ENCODE data around the gene PSD. TPM values are rescaled to one million over a fixed set of nuclear protein-coding genes. Genes with fewer than 3 reads are reported as not detected.

PSD gene
- total RNA-seq (2021) (1.6 and 2.3 TPM in 2 replicates), Bru-seq, nascent RNA (percentile 20 among the genes with signal in this experiment), BruChase-seq, experiment 1, labeled RNA remaining after a 2-hour chase (percentile 32 among the genes with signal in this experiment), BruChase-seq, experiment 2, labeled RNA remaining after a 6-hour chase (percentile 20 among the genes with signal in this experiment)
- long read RNA-seq, partial matches to known transcripts = 0 of 2 reads
- long read RNA-seq, other reads (novel, unspliced or antisense) = 2 of 2 reads

- ChIA-PET CTCF (no interaction called here), POLR2A (ENCODE audit: unreplicated experiment) (no interaction called here)
- no peak for DNase-seq
- no peaks in the 10 kb centered on the region for H3K9me3 ChIP-seq (ENCODE audit: insufficient read depth, low read depth)
- H3K79me2 ChIP-seq (ENCODE audit: low read depth) = no peaks in the 10 kb centered on the region
- peak within 1 kb of the TSS; percentile 97 for H3K4me2 ChIP-seq
- peak within 1 kb of the TSS; percentile 94 for H3K4me3 ChIP-seq
- no peaks in the 10 kb centered on the region for H3K36me3 ChIP-seq (ENCODE audit: low read depth)
- H2AFZ ChIP-seq = 0 out of 2 replicates have a peak within 1 kb of the TSS, but pooled peaks have one; percentile 94
- H3K27me3 ChIP-seq (ENCODE audit: insufficient read depth, low read depth) = peaks cover 20% of the 10 kb centered on the region; the same call in 1 of the 2 replicates
- TF ChIP-seq CTCF (conservative IDR thresholded peaks at IDR 0.05) (no peak), EZH2 (IDR thresholded peaks at IDR 0.05; ENCODE audit: low read depth) (no peak)
- no peak within 1 kb of the TSS for H3K27ac ChIP-seq
- BruUV-seq (replicated peaks) = no TSS peak
- H3K9me2 ChIP-seq (ENCODE audit: insufficient read depth) = no peaks in the 10 kb centered on the region
- peaks cover 5% of the 10 kb centered on the region; the same call in 1 of the 2 replicates for H3K4me1 ChIP-seq (replicated peaks; ENCODE audit: insufficient read depth)
- no peaks in the 10 kb centered on the region; the same call in 1 of the 2 replicates for H3F3A ChIP-seq (ENCODE audit: insufficient read depth, low read depth)
- no peaks in the 10 kb centered on the region for H4K20me1 ChIP-seq (ENCODE audit: insufficient read depth)
- intact Hi-C loops (cut with micrococcal nuclease; ENCODE audit: unreplicated experiment) = no loop called here
Observed at GRCh38 chr10:102418622-102419268, at the start of gene PSD. Gene PSD (minus strand): TSS chr10:102418785. CDS start chr10:102417038, 1,747 bp downstream.

- no peak overlapping the region for H3K4me2 ChIP-seq
- no peaks in the 10 kb centered on the region for H4K20me1 ChIP-seq (ENCODE audit: insufficient read depth)
- no peaks in the 10 kb centered on the region for H3K27me3 ChIP-seq (ENCODE audit: insufficient read depth, low read depth)
- H3K79me2 ChIP-seq (ENCODE audit: low read depth) = no peaks in the 10 kb centered on the region
- H3K9me2 ChIP-seq (ENCODE audit: insufficient read depth) = no peaks in the 10 kb centered on the region
- BruUV-seq (replicated peaks) = no TSS peak
- no peak overlapping the region for H3K4me3 ChIP-seq
- H3F3A ChIP-seq (ENCODE audit: insufficient read depth, low read depth) = no peaks in the 10 kb centered on the region
- ChIA-PET CTCF (no interaction called here), POLR2A (ENCODE audit: unreplicated experiment) (no interaction called here)
- no peaks in the 10 kb centered on the region for H3K36me3 ChIP-seq (ENCODE audit: low read depth)
- no peaks in the 10 kb centered on the region for H3K9me3 ChIP-seq (ENCODE audit: insufficient read depth, low read depth)
- H3K27ac ChIP-seq = no peak overlapping the region
- no peak for TF ChIP-seq CTCF (conservative IDR thresholded peaks at IDR 0.05)
- TF ChIP-seq EZH2 (IDR thresholded peaks at IDR 0.05; ENCODE audit: low read depth) = no peak
- DNase-seq = no peak
- no peak overlapping the region for H2AFZ ChIP-seq
- H3K4me1 ChIP-seq (replicated peaks; ENCODE audit: insufficient read depth) = no peaks in the 10 kb centered on the region
- intact Hi-C loops (cut with micrococcal nuclease; ENCODE audit: unreplicated experiment) = no loop called here
Observed at GRCh38 chr10:102467971-102468438, 49.4 kb upstream of the PSD start.

- TF ChIP-seq CTCF (conservative IDR thresholded peaks at IDR 0.05) (no peak), EZH2 (IDR thresholded peaks at IDR 0.05; ENCODE audit: low read depth) (no peak)
- intact Hi-C loops (cut with micrococcal nuclease; ENCODE audit: unreplicated experiment) = no loop called here
- Histone ChIP-seq H4K20me1 (ENCODE audit: insufficient read depth) (no peaks in the 10 kb centered on the region), H3K27me3 (ENCODE audit: insufficient read depth, low read depth) (no peaks in the 10 kb centered on the region), H3K4me2 (no peak overlapping the region), H3K4me3 (no peak overlapping the region), H2AFZ (no peak overlapping the region), H3K79me2 (ENCODE audit: low read depth) (no peaks in the 10 kb centered on the region), H3K9me3 (ENCODE audit: insufficient read depth, low read depth) (no peaks in the 10 kb centered on the region), H3K4me1 (replicated peaks; ENCODE audit: insufficient read depth) (no peaks in the 10 kb centered on the region), H3F3A (ENCODE audit: insufficient read depth, low read depth) (no peaks in the 10 kb centered on the region), H3K36me3 (ENCODE audit: low read depth) (no peaks in the 10 kb centered on the region), H3K27ac (no peak overlapping the region), H3K9me2 (ENCODE audit: insufficient read depth) (no peaks in the 10 kb centered on the region)
- DNase-seq = no peak
- ChIA-PET POLR2A (ENCODE audit: unreplicated experiment) (no interaction called here), CTCF (no interaction called here)
- no TSS peak for BruUV-seq (replicated peaks)
Observed at GRCh38 chr10:102467318-102467717, 48.7 kb upstream of the PSD start.

Measured in PC-9 (cell line).